SK-N-SH (cell line): ENCODE results near the gene CEP57L1. TPM values are rescaled to one million over a fixed set of nuclear protein-coding genes. Genes with fewer than 3 reads are reported as not detected.

Source experiments
- CTCF ChIA-PET: fragments of 300-600, 350-600 bp; formaldehyde crosslinking; extraction: SDS; loops from one replicate; lab custom pipeline; 2021; lab: Yijun Ruan, JAX
- POLR2A ChIA-PET: fragments of 350-600 bp; sonication (Branson Sonifier 250); formaldehyde crosslinking; extraction: SDS; loops from one replicate; lab custom pipeline; 2020; ENCODE audit warnings: antibody characterized with exemption, inconsistent platforms; lab: Yijun Ruan, JAX
- DNase-seq: peaks from one replicate; pipeline ENCODE4 v3.0.0; 2012
- H2AFZ ChIP-seq: fragments of 200-600 bp; sonication (generic); 2 replicates; pipeline ENCODE4 v1.8.1; 2016; ENCODE audit warnings: antibody characterized with exemption, mild to moderate bottlenecking, low read depth
- H3F3A ChIP-seq: fragments of 200-600 bp; sonication (generic); replicated peaks from 2 replicates; pipeline ENCODE3; 2016; ENCODE audit warnings: antibody characterized with exemption, mild to moderate bottlenecking; ENCODE audit not compliant: insufficient read depth
- H3K27ac ChIP-seq, 2 experiments: fragments of 200-500 bp in 1 of 2; fragments of 200-600 bp in 1 of 2; sonication (Bioruptor generic) in 1 of 2; sonication (generic), shearing (Covaris generic) in 1 of 2; 2 replicates each; pipeline versions ENCODE4 v1.5.1 to v1.6.1; 2014 to 2016; ENCODE audit warnings: low read depth in 2 of 2, inconsistent platforms in 1 of 2, low read length in 1 of 2, mild to moderate bottlenecking in 1 of 2, mixed read lengths in 1 of 2
- H3K27me3 ChIP-seq: fragments of 200-600 bp; sonication (generic), shearing (Covaris generic); 2 replicates; pipeline ENCODE4 v1.6.1; 2016; ENCODE audit warnings: mixed run types; ENCODE audit not compliant: insufficient read depth
- H3K36me3 ChIP-seq, 2 experiments: fragments of 200-500 bp in 1 of 2; fragments of 200-600 bp in 1 of 2; sonication (Bioruptor generic) in 1 of 2; sonication (generic) in 1 of 2; replicated peaks in 1 of 2; 2 replicates each; pipeline versions ENCODE3 to v1.5.1; 2014 to 2016; ENCODE audit warnings: low read length in 1 of 2, mild to moderate bottlenecking in 1 of 2; ENCODE audit not compliant: insufficient read depth in 2 of 2, control insufficient read depth in 1 of 2
- H3K4me1 ChIP-seq, 2 experiments: fragments of 200-500 bp in 1 of 2; fragments of 200-600 bp in 1 of 2; sonication (Bioruptor generic) in 1 of 2; sonication (generic), shearing (Covaris generic) in 1 of 2; 2 replicates each; pipeline versions ENCODE4 v1.5.1 to v1.6.1; 2014 to 2016; ENCODE audit warnings: low read depth in 1 of 2, low read length in 1 of 2, mixed run types in 1 of 2; ENCODE audit not compliant: insufficient read depth in 2 of 2, control insufficient read depth in 1 of 2
- H3K4me2 ChIP-seq: fragments of 200-600 bp; sonication (generic), shearing (Covaris generic); 2 replicates; pipeline ENCODE4 v1.6.1; 2017; ENCODE audit warnings: mixed run types
- H3K4me3 ChIP-seq, 2 experiments: fragments of 200-500 bp in 1 of 2; fragments of 200-600 bp in 1 of 2; sonication (Bioruptor generic) in 1 of 2; sonication (generic), shearing (Covaris generic) in 1 of 2; 2 replicates each; pipeline versions ENCODE4 v1.5.1 to v1.8.1; 2014 to 2016; ENCODE audit warnings: low read depth in 2 of 2, inconsistent platforms in 1 of 2, low read length in 1 of 2, mild to moderate bottlenecking in 1 of 2, mixed read lengths in 1 of 2, moderate library complexity in 1 of 2
- H3K79me2 ChIP-seq: fragments of 200-600 bp; sonication (generic); 2 replicates; pipeline ENCODE4 v1.8.1; 2017; ENCODE audit warnings: mild to moderate bottlenecking; ENCODE audit not compliant: insufficient read depth
- H3K9ac ChIP-seq: fragments of 200-600 bp; sonication (generic); 2 replicates; pipeline ENCODE4 v1.6.1; 2017; ENCODE audit warnings: mixed run types
- H3K9me2 ChIP-seq: fragments of 200-600 bp; sonication (generic); 2 replicates; pipeline ENCODE4 v1.6.1; 2017; ENCODE audit warnings: mixed run types
- H3K9me3 ChIP-seq: fragments of 200-600 bp; sonication (generic); 2 replicates; pipeline ENCODE4 v1.6.1; 2017; ENCODE audit warnings: mixed run types, mild to moderate bottlenecking, moderate library complexity
- H4K20me1 ChIP-seq: fragments of 200-600 bp; sonication (generic); 2 replicates; pipeline ENCODE4 v1.6.1; 2017; ENCODE audit warnings: mild to moderate bottlenecking, mixed run types; ENCODE audit not compliant: insufficient read depth
- CHD2 ChIP-seq: fragments of 150-350 bp; IDR thresholded peaks from 2 replicates; pipeline ENCODE4 v1.6.1; 2018; ENCODE audit warnings: low read length; ENCODE audit not compliant: partially characterized antibody
- ELF1 ChIP-seq: IDR thresholded peaks from 2 replicates; pipeline ENCODE4 v1.4.0; 2012
- EP300 ChIP-seq, 2 experiments: IDR thresholded peaks; 2 replicates each; pipeline versions ENCODE4 v1.4.0 to v1.6.1; 2012; ENCODE audit warnings: borderline replicate concordance in 1 of 2, low read depth in 1 of 2, low read length in 1 of 2
- FOSL2 ChIP-seq: IDR thresholded peaks from 2 replicates; pipeline ENCODE4 v1.4.0; 2012; ENCODE audit warnings: low read depth, mild to moderate bottlenecking, moderate library complexity, borderline replicate concordance
- GABPA ChIP-seq: IDR thresholded peaks from 2 replicates; pipeline ENCODE4 v1.4.0; 2012; ENCODE audit warnings: low read depth, mild to moderate bottlenecking
- GATA2 ChIP-seq: sonication (generic); formaldehyde crosslinking; IDR thresholded peaks from 2 replicates; pipeline ENCODE4 v1.5.0; 2020; ENCODE audit warnings: mild to moderate bottlenecking, missing genetic modification reagents
- JUND ChIP-seq: IDR thresholded peaks from 2 replicates; pipeline ENCODE4 v1.4.0; 2012
- MEF2A ChIP-seq: IDR thresholded peaks from 2 replicates; pipeline ENCODE4 v1.4.0; 2012; ENCODE audit warnings: low read depth, borderline replicate concordance
- MXI1 ChIP-seq: IDR thresholded peaks from 2 replicates; pipeline ENCODE4 v1.6.1; 2012; ENCODE audit warnings: mild to moderate bottlenecking, low read depth, low read length, improper control_type of control experiment
- NFIC ChIP-seq: IDR thresholded peaks from 2 replicates; pipeline ENCODE4 v1.4.0; 2012; ENCODE audit warnings: borderline replicate concordance
- POLR2AphosphoS5 ChIP-seq: IDR thresholded peaks from 2 replicates; pipeline ENCODE4 v1.6.1; 2012; ENCODE audit warnings: low read depth, low read length
- RAD21 ChIP-seq: IDR thresholded peaks from 2 replicates; pipeline ENCODE4 v1.6.1; 2012; ENCODE audit warnings: mild to moderate bottlenecking, low read length
- RCOR1 ChIP-seq: fragments of 150-350 bp; IDR thresholded peaks from 2 replicates; pipeline ENCODE4 v1.6.1; 2017; ENCODE audit warnings: antibody characterized with exemption, low read length
- REST ChIP-seq: IDR thresholded peaks from 2 replicates; pipeline ENCODE4 v1.6.1; 2012; ENCODE audit warnings: mild to moderate bottlenecking, low read depth, low read length, moderate library complexity
- RXRA ChIP-seq: IDR thresholded peaks from 2 replicates; pipeline ENCODE4 v1.4.0; 2012; ENCODE audit warnings: low read depth, mild to moderate bottlenecking, borderline replicate concordance
- SMC3 ChIP-seq: IDR thresholded peaks from 2 replicates; pipeline ENCODE4 v1.6.1; 2012; ENCODE audit warnings: low read depth, low read length, improper control_type of control experiment
- TAF1 ChIP-seq: IDR thresholded peaks from 2 replicates; pipeline ENCODE4 v1.6.1; 2012; ENCODE audit warnings: low read depth, mild to moderate bottlenecking, low read length, moderate library complexity, borderline replicate concordance
- TCF12 ChIP-seq: IDR thresholded peaks from 2 replicates; pipeline ENCODE4 v1.4.0; 2012
- TEAD4 ChIP-seq: IDR thresholded peaks from 2 replicates; pipeline ENCODE4 v1.4.0; 2012; ENCODE audit warnings: mild to moderate bottlenecking, borderline replicate concordance; ENCODE audit not compliant: insufficient read depth
- USF1 ChIP-seq: IDR thresholded peaks from 2 replicates; pipeline ENCODE4 v1.4.0; 2012; ENCODE audit warnings: low read depth, borderline replicate concordance
- USF2 ChIP-seq: fragments of 150-350 bp; IDR thresholded peaks from 2 replicates; pipeline ENCODE4 v1.6.1; 2017; ENCODE audit warnings: antibody characterized with exemption, low read length, low read depth, borderline replicate concordance
- WGBS: methylation state at CpG from one replicate; pipeline ENCODE4 v1.1.6; 2017; ENCODE audit warnings: low lambda C conversion rate; 5-methylcytosine and 5-hydroxymethylcytosine counted together
- polyA plus RNA-seq, 3 experiments: library from polyadenylated mRNA; depleted of rRNA; stranded (reverse); fragments of >200 nt; gene quantifications; 2 replicates each; pipeline ENCODE4 v1.2.3, GENCODE V29; 2012

Gene CEP57L1
- polyA plus RNA-seq, 1 of the 3 experiments (the other 2 are of a cell fraction) = 7.3 TPM

GRCh38 chr6:109118337-109118736 lies 23.0 kb downstream of the CEP57L1 start:
- no peak overlapping the region for H3K4me3 ChIP-seq
- 71% methylated on average over 5 of the region's 5 CpGs for WGBS
- no peak overlapping the region for H3K4me2 ChIP-seq
- no peak overlapping the region for H3K9ac ChIP-seq
- POLR2A ChIA-PET = interaction anchor here (1.0 kb wide), 1 partner anchor 24 kb away, joined by 3 read pairs; the partner anchor contains the start of gene SESN1
- H2AFZ ChIP-seq = no peak overlapping the region
- H3K27me3 ChIP-seq = no peaks in the 10 kb centered on the region
- peaks cover 43% of the 10 kb centered on the region for H3K79me2 ChIP-seq
- H3K36me3 ChIP-seq = no peaks in the 10 kb centered on the region
- no peaks in the 10 kb centered on the region for H3K9me3 ChIP-seq
- H3K4me1 ChIP-seq = peaks cover 6 to 25% of the 10 kb centered on the region in 2 experiments; a peak in 3 of 4 replicates
- CTCF ChIA-PET = interaction anchor here (0.8 to 1.0 kb wide), 3 partner anchors 11 to 264 kb away, joined by 3 to 4 read pairs (median 3); partner anchors contain the start of gene CD164
- no peaks in the 10 kb centered on the region for H4K20me1 ChIP-seq
- no peaks in the 10 kb centered on the region for H3K9me2 ChIP-seq
- peak overlapping the region in 1 of 2 experiments; percentile 79; a peak in 2 of 4 replicates for H3K27ac ChIP-seq
- TF ChIP-seq SMC3 (no peak), NFIC (no peak), FOSL2 (no peak), RXRA (no peak), JUND (no peak), TEAD4 (no peak), USF2 (no peak), POLR2AphosphoS5 (no peak), EP300 (IDR thresholded peaks at IDR 0.05; ENCODE audit: borderline replicate concordance in 1 of 2, low read depth in 1 of 2, low read length in 1 of 2) (peak in 1 of 2 experiments; percentile 66; a peak in 2 of 4 replicates), ELF1 (no peak), REST (no peak), CHD2 (peak; percentile 32), TAF1 (no peak), RAD21 (0 out of 2 replicates have a peak, but pooled peaks have one; percentile 2), RCOR1 (peak; percentile 74), TCF12 (no peak), GATA2 (CRISPR knock-in tag) (peak; percentile 57), USF1 (no peak), MEF2A (no peak), MXI1 (peak; percentile 50; the same call in 1 of the 2 replicates), GABPA (no peak)
- TF ChIP-seq, all 33 proteins: peak for 6
- no peaks in the 10 kb centered on the region for H3F3A ChIP-seq
- peak; percentile 14 for DNase-seq
